ENCODE results near the gene SERINC5. TPM values are rescaled to one million over a fixed set of nuclear protein-coding genes. Genes with fewer than 3 reads are reported as not detected.
"Not testable (repeated sequence)": the region's sequence is repeated elsewhere in the genome, so short reads cannot be mapped to it uniquely, and the experiment has no call there.

The SERINC5 gene
- total and polyA plus RNA-seq, 8 donors = 36.7 to 80.7 (median 47.1) TPM

- Histone ChIP-seq H3K9me3 (no peaks in the 10 kb centered on the region), H3K4me1 (peaks cover 0 to 7% of the 10 kb centered on the region in 2 donors), H3K27me3 (no peaks in the 10 kb centered on the region), H3K4me3 (no peak overlapping the region), H3K36me3 (peaks cover 0 to 19% of the 10 kb centered on the region in 2 donors), H3K27ac (no peak overlapping the region)
- TF ChIP-seq CTCF (IDR thresholded peaks at IDR 0.05) = no peak
- ATAC-seq (no peak), DNase-seq (no peak)
- intact Hi-C loops (cut with DNase I) = no loop called here
Measured at GRCh38 chr5:80205846-80206245, 50.0 kb downstream of the SERINC5 start.

- no peaks in the 10 kb centered on the region for H3K27me3 ChIP-seq
- intact Hi-C loops (cut with DNase I) = no loop called here
- H3K36me3 ChIP-seq = peaks cover 0 to 19% of the 10 kb centered on the region in 2 donors
- no peak for TF ChIP-seq CTCF (IDR thresholded peaks at IDR 0.05)
- H3K4me1 ChIP-seq = peaks cover 0 to 7% of the 10 kb centered on the region in 2 donors
- no peaks in the 10 kb centered on the region for H3K9me3 ChIP-seq
- H3K27ac ChIP-seq = no peak overlapping the region
- H3K4me3 ChIP-seq = no peak overlapping the region
- DNase-seq (peak in 1 of 4 donors; percentile 47), ATAC-seq (peak; percentile 62)
Measured at GRCh38 chr5:80204808-80205614, 50.8 kb downstream of the SERINC5 start.

- H3K9me3 ChIP-seq; ATAC-seq; DNase-seq; H3K27ac ChIP-seq; H3K4me1 ChIP-seq; H3K27me3 ChIP-seq; intact Hi-C loops (cut with DNase I); H3K4me3 ChIP-seq: not testable (repeated sequence)
- H3K36me3 ChIP-seq = peaks cover 0 to 19% of the 10 kb centered on the region in 2 donors
Measured at GRCh38 chr5:80201763-80202162, 54.1 kb downstream of the SERINC5 start.

GRCh38 chr5:80198920-80199319 lies 56.9 kb downstream of the SERINC5 start:
- no peak overlapping the region for H3K4me3 ChIP-seq
- intact Hi-C loops (cut with DNase I) = no loop called here
- H3K4me1 ChIP-seq = peaks cover 11 to 14% of the 10 kb centered on the region in 2 donors
- TF ChIP-seq CTCF (IDR thresholded peaks at IDR 0.05) = no peak
- H3K27me3 ChIP-seq = no peaks in the 10 kb centered on the region
- H3K27ac ChIP-seq = peak overlapping the region; percentile 46 to 54
- peaks cover 0 to 19% of the 10 kb centered on the region in 2 donors for H3K36me3 ChIP-seq
- ATAC-seq (peak; percentile 92), DNase-seq (peak in 1 of 4 donors; percentile 41)
- no peaks in the 10 kb centered on the region for H3K9me3 ChIP-seq

- H3K4me1 ChIP-seq = peaks cover 17 to 20% of the 10 kb centered on the region in 2 donors
- H3K27ac ChIP-seq = peak overlapping the region; percentile 46 to 54
- ATAC-seq (peak; percentile 69), DNase-seq (no peak)
- no peaks in the 10 kb centered on the region for H3K27me3 ChIP-seq
- no peak for TF ChIP-seq CTCF (IDR thresholded peaks at IDR 0.05)
- no peak overlapping the region for H3K4me3 ChIP-seq
- no peaks in the 10 kb centered on the region for H3K9me3 ChIP-seq
- intact Hi-C loops (cut with DNase I) = no loop called here
- peaks cover 0 to 19% of the 10 kb centered on the region in 2 donors for H3K36me3 ChIP-seq
Measured at GRCh38 chr5:80198399-80198798, 57.4 kb downstream of the SERINC5 start.

Data from left lung (tissue), 10 donors.